HG03196 (cell line): ENCODE measurements around the gene WDR38.
"Not testable (repeated sequence)": the region's sequence is repeated elsewhere in the genome, so short reads cannot be mapped to it uniquely, and the experiment has no call there.

Experiments
- ATAC-seq: cut with Tn5 transposase; IDR thresholded peaks from one replicate; pipeline ENCODE4 v1.9.1; 2021; ENCODE audit not compliant: unreplicated experiment

Gene WDR38

GRCh38 chr9:124831642-124832364, 21.5 kb upstream of the WDR38 start:
- ATAC-seq: no peak

GRCh38 chr9:124834591-124834990, 18.7 kb upstream of the WDR38 start:
- ATAC-seq: no peak

GRCh38 chr9:124835026-124835557, 18.2 kb upstream of the WDR38 start:
- no peak for ATAC-seq

DNA sequence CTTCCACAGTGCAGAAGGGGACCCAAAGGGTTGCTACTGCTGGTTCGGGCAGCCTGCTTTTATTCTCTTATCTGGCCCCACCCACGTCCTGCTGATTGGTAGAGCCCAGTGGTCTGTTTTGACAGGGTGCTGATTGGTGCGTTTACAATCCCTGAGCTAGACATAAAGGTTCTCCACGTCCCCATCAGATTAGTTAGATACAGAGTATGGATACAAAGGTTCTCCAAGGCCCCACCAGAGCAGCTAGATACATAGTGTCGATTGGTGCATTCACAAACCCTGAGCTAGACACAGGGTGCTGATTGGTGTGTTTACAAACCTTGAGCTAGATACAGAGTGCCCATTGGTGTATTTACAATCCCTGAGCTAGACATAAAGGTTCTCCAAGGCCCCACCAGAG, 15.1 kb upstream of the WDR38 start:
- not testable (repeated sequence) for ATAC-seq

GRCh38 chr9:124838567-124839275, 14.5 kb upstream of the WDR38 start:
- not testable (repeated sequence) for ATAC-seq

DNA sequence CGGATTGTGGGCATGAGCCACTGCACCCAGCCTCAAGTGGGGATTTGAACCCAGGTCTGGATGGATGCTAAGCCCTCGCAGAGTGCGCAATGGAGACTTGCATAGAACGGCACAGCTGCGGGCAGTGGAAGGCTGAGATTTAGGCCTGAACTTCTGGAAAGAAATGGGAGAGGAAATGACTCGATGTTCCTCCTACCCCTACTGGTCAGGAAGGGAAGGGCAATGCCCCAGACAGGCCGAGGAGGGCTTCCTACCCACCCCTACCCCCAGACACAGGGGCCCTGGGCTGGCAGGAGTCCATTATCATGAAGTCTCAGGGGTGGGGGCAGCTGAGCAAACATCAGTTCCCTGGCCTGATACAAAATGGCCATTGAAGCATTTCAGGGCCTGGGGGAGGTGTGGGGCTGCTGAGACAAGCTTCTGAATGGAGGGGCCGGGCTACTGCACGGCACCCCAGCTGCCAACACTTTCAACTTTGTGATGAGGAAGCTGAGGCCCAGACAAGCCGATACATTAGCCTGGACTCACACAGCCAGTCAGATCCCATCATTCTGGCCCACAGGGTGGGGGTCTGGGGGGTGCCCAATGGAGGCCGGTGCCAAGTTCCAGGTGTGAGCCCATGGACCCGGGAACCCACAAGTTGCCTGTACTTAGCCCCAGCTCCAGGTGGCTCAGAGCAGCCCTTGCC, 13.5 kb upstream of the WDR38 start:
- ATAC-seq: no peak

DNA sequence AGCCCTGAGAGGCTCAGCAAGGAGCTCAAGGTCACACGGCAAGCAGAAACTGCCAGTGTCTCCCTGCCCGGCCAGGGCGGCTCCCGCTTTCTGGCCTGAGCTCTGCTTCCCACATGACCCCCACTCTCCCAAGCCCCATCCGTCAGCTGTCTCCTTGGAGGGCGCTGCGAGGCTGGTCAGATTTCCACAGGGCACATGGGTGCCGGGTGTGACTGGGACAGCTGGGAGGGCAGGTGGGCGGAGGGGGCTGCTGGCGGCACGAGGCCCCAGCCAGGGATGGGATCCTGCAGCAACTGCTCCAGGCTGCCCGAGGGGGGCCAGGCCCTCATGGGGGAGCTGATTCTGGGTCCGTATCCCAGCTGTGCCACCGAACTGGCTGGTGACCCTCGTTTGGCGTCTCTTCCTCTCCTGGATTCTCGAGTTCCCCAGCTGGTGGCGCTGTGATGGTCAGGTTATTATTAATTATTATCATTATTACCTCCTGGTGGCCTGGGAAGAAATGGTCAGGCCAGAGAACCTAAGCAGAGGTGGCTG, 12.9 kb upstream of the WDR38 start:
- no peak for ATAC-seq

DNA sequence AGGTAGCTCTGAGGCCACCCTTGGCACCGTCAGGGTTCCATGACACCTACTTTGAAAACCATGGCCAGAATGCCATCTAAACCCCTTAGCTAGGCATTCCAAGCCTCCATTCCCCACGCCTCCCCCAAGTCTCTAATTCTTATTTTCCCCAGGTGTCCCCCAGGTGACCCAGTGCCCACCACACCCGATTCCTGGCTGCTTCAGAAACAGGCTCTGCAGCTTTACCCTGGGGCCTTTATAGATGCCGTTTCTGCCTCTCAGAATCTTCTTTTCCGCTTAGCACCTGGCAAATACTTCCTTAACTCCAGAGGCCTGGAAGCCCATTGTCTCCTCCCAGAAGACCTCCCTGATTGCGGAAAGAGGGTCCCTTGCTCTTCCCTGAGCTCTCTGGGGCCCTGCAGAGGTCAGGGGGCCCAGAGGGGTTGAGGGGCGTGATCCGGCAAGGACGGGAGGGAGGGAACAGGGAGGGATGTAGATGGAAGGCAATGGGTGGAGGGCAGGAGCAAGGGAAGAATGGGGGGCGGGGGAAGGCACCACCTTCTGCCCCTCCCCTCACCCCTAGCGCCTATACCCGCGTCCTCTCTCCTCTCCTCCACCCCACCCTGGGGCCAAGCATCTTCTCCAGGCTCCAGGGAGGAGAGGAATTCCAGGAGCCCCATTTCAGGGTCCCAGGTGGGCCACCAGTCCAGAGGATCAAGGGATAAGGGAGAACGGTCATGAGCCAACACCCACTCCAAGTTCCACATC, 12.0 kb upstream of the WDR38 start:
- ATAC-seq: no peak

GRCh38 chr9:124843456-124844034, 9.7 kb upstream of the WDR38 start:
- ATAC-seq: no peak

- no peak for ATAC-seq
These were observed 9.0 kb upstream of the WDR38 start for GRCh38 chr9:124844291-124844690.

DNA sequence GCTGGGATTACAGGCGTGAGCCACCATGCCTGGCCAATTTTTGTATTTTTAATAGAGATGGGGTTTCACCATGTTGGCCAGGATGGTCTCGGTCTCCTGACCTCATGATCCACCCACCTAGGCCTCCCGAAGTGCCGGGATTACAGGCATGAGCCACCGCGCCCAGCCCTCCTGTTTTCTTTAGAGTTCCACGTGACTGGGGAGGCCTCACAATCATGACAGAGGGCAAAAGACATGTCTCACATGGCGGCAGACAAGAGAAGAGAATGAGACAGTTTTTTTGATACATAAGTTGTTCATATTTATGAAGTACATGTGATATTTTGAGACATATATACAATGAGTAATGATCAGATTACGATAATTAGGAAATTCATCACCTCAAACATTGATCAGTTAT, 6.8 kb upstream of the WDR38 start:
- not testable (repeated sequence) for ATAC-seq

DNA sequence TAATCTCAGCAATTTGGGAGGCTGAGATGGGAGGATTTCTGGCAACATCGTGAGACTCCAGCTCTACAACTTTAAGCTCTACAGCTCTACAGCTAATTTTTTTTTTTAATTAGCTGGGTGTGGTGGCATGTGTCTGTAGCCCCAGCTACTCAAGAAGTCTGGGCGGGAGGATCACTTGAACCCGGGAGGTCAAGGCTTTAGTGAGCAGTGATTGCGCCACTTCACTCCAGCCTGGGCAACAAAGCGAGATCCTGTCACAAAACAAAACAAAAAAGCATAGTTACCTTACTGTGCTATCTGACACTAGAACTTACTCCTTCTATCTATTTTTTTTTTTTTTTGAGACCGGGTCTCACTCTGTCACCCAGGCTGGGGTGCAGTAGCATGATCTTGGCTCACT, 6.3 kb upstream of the WDR38 start:
- ATAC-seq: no peak

GRCh38 chr9:124849801-124850200, 3.5 kb upstream of the WDR38 start:
- no peak for ATAC-seq

- no peak for ATAC-seq
These were observed 985 bp upstream of the WDR38 start for GRCh38 chr9:124852121-124852828.

DNA sequence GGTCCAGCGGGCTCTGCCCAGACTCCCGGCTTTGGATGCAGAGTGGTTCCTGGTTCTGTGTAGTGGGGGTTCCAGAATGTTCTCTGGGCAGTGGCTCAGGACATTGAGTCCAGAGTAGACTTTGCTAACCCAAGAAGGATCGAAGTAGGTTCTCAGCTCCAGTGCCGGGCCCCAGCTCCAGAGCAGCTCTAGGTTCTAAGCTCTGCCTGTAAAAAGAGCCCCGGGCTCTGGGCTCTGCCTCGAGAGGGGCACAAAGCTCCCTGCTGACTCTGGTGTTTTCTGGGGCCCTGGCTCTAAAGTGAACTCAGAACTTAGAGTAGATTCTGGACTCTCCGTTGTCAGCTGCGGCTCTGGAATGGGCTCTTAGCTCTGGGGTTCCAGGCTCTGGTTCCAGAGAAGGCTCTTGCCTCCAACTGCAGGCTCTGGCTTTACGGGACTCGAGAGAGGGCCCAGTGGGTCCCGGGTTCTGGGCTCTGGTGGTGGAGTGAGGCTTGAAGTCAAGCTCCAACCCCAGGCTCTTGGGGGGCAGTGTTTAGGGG, 414 bp downstream of the WDR38 start:
- no peak for ATAC-seq

GRCh38 chr9:124854161-124854560, 901 bp downstream of the WDR38 start:
- no peak for ATAC-seq

GRCh38 chr9:124854822-124855221, 1.6 kb downstream of the WDR38 start:
- no peak for ATAC-seq

GRCh38 chr9:124855566-124855943, 2.3 kb downstream of the WDR38 start:
- no peak for ATAC-seq

GRCh38 chr9:124855944-124856765, 2.9 kb downstream of the WDR38 start:
- ATAC-seq: no peak
